Dedifferentiated amniotic fluid mesenchymal stem cell (primary cell): ENCODE measurements around the gene PIGL.
"Not testable (repeated sequence)": the region's sequence is repeated elsewhere in the genome, so short reads cannot be mapped to it uniquely, and the experiment has no call there.

Experiments
- DNase-seq: peaks from one replicate; pipeline ENCODE4 v3.0.0-alpha.2; 2016; ENCODE audit errors: extremely low spot score

Gene PIGL

DNA sequence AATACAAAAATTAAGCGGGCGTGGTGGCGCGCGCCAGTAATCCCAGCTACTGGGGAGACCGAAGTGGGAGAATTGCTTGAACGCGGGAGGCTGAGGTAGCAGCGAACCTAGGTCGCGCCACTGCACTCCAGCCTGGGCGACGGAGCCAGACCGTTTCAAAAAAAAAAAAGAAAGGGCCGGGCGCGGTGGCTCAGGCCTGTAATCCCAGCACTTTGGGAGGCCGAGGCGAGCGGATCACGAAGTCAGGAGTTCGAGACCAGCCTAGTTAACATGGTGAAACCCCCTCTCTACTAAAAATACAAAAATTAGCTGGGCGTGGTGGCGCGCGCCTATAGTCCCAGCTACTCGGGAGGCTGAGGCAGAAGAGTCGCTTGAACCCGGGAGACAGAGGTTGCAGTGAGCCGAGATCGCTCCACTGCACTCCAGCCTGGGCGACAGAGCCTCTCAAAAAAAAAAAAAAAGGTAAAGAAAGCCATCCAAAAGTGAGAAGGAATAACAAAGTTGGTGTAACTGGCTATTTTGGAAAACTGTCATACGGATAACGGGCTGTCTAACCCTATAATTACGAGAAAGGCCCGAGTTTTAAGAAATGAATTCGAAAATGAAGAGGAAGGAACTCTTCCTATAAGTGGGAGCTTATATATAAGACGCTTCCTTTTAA, 539 bp upstream of the PIGL start:
- DNase-seq: not testable (repeated sequence)

DNA sequence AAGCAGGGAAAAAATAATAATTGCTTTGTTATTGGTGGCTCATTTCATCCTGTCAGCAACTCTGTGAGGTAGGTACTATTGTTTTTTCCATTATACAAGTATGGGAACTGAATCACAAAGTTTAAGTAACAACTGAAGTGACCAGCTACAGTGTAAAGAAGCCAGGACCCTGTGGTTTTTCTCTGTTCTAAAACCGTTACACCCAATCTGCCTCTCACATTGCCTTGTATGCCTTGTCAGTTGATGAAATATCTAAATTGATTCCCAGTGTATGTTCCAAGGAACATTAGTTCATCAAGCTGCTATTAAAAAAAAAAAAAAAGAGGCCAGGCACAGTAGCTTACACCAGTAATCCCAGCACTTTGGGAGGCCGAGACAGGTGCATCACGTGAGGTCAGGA, 5.4 kb downstream of the PIGL start:
- DNase-seq: no peak

DNA sequence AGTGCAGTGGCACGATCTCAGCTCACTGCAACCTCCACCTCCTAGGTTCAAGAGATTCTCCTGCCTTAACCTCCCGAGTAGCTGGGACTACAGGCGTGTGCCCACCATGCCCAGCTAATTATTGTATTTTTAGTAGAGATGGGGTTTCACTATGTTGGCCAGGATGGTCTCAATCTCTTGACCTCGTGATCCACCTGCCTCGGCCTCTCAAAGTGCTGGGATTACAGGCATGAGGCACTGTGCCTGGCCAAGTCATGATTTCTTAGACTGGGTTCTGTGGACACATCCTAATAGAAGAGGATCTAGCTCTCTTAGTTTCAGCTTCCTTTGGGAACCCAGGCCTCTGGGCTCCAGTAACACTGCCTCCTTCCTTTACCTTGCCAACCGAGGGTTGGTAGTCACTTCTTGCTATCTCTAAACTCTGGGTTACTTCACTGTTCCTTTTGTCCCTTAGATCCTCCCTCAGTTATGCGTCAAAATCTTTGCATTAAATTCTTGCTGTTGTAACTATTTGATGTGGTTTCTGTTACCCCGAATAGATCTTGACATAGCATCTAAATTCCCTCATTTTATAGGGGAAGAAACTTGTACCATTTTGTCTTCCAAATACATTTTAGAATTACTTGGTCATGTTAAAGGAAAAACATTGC, 13.0 kb downstream of the PIGL start:
- DNase-seq: not testable (repeated sequence)

DNA sequence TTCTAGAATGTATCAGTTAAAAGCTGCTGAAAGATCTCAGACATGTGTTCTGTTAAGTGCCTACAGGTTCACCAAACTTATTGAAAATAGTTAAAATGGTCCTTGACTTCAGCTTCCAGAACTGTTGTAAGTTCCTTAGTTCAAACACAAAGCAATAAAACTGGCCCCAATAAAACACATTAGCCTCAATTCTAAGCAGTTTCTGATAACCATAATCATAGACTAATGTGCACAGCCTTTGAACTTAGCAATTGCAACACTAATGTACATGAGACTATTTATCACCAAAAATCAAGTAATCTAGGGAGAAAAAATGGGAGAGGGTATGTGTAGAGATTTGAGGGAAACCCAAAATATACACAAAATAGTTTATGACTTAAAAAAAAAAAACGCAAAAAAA, 15.4 kb downstream of the PIGL start:
- no peak for DNase-seq

DNA sequence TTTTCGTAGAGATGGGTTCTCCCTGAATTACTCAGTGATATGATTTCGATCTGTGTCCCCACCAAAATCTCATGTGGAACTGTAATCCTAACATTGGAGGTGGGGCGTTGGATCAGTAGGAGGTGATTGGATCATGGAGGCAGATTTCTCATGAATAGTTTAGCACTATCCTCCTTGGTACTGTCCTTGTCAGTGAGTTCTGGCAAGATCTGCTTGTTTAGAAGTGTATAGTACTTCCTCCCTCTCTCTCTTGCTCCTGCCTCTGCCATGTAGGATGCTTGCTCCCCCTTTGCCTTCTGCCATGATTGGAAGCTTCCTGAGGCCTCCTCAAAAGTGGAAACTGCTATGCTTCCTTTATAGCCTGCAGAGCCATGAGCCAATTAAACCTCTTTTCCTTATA, 22.9 kb downstream of the PIGL start:
- no peak for DNase-seq

DNA sequence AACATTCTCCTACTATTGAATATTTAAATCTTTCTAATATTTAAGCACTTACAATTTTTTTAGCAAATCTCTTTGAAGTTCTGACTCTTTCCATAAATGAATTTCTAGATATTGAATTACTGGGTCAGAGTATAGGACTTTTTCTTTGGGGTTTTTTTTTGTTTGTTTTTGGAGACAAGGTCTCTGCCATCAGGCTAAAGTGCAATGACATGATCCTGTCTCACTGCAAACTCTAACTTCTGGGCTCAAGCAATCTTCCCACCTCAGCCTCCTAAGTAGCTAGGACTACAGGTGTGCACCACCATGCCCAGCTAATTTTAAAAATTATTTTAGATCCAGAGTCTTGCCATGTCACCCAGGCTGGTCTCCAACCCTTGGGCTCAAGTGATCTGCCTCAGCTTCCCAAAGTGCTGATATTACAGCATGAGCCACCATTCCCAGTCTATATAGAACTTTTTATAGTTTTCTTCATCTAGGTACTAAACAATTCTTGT, 24.9 kb downstream of the PIGL start:
- DNase-seq: no peak

DNA sequence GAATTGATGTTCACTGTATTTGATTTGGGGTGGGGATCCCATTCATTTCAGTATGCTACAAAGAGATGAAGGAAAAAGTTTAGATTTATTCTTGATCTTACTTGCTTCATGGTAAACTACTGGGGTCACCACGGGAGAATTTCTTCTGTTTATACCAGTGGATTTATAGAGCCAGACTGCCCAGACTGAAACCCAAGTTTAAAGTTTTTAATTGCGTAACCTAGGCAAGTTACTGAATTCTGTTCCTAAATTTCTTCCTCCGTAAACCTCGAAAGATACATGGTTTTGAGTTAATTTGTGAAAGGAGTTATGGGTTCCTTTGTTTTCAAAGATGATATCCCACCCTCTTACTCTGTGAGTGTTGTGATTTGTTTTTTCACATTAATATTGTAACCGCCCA, 26.4 kb downstream of the PIGL start:
- DNase-seq: no peak

DNA sequence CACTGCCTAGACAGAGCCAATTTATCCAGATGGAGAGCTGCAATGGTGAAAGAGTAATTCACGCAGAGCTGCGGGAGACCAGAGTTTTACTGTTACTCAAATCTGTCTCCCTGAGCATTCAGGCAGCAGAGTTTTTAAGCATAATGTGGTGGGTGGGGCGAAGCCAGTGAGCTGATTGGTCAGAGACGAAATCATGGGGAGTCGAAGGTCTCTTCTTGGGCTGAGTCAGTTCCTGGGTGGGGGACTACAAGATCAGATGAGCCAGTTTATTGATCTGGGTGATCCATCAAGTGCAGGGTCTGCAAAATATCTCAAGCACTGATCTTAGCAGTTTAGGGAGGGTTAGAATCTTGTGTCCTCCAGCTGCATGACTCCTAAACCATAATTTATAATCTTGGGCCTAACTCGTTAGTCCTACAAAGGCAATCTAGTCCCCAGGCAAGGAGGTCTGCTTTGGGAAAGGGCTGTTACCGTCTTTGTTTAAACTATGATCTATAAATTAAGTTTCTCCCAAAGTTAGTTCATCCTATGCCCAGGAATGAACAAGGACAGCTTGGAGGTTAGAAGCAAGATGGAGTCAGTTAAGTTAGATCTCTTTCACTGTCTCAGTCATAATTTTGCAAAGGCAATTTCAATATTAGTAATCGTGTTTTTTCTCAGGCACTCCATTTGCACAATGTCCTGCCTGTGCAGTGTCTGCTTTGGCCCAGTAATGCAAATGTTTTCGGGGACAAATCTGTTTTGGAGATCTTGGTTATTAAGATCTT, 27.0 kb downstream of the PIGL start:
- no peak for DNase-seq

DNA sequence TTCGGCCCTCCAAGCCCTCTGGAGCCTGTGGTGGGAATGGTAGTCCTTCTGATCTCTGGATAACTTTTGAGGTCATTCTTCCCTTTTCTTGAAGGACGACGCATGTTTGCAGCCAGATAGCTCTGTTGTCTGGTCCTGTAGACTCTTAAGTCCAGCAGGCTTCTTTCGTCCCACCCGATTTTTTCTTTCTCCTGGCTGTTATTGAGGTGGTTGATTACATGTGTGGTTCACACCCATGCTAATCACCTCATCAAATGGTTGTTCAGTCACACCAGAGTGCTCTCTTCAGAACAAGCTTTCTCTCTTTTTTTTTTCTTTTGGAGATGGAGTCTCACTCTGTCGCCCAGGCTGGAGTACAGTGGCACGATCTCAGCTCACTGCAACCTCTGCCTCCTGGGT, 30.6 kb downstream of the PIGL start:
- DNase-seq: no peak

DNA sequence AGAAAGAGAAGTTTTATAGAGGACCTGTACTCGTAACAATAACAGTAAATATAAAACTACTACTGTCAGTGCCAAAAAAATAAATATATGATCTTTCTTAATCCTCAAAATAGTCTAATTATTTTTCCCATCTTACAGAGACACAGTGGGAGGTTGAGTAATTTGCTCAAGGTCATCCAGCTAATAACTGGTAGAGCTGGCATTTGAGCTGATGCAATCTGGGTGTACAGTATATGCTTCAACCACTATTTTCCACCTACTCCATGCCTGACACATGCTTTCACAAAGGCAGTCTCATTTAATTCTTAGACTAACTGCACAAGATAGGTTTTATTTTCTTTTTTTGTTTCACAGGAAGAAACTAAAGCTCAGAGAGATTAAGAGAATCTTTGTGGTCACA, 33.6 kb downstream of the PIGL start:
- peak; percentile 52 for DNase-seq

DNA sequence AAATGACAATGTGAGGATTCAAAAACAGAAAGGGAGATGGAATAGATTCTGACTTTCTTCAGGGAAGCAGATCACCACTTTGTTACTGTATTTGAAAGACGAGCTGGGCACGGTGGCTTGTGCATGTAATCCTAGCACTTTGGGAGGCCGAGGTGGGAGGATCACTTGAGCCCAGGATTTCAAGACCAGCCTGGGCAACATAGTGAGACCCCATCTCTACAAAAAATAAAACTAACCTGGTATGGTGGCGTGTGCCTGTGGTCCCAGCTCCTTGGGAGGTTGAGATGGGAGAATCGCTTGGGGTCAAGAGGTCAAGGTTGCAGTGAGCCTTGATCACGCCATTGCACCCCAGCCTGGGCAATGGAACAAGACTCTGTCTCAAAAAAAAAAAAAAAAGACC, 34.0 kb downstream of the PIGL start:
- DNase-seq: no peak

DNA sequence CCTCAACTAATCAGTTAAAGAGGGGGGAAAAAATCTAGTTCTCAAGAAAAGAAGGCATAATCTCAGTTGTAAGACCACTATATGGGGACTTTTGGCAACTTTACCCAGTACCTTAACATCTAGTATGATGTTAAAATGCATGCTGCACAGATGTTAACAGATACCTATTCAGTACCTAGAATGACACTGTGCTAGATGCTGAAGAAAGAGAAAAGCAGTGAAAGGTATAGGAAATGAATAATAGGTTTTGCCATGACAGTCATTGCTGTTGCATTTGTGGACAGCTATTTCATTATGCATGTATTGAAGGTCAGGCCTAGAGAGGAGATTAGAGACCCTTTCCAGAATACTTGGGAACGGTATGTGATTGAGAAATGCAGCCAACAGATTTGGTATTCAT, 34.5 kb downstream of the PIGL start:
- DNase-seq: no peak

DNA sequence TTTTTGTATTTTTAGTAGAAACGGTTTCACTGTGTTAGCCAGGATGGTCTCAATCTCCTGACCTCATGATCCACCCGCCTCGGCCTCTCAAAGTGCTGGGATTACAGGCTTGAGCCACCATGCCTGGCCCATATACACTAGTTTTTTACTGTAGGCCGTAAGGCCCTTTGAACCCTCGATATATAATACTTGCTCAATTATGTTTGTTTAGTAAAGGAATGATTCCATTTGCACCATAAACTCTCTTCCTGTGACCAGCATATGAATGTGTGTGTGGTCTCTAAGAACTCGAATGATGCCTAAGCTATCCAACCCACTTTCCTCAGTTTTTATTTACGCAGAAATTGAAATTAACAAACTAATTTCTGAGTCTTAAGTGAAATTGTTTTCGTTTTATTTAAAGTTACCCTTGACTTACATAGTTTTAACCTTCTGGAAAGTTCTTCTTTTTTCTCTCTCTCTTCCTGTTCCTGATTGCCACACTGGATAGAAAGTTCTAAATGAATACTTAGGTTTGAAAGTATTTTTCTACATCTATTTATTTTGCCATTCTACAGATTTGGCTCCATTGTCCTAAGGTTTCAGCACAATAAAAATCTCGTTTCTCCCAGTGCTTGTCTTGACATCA, 37.9 kb downstream of the PIGL start:
- DNase-seq: no peak

DNA sequence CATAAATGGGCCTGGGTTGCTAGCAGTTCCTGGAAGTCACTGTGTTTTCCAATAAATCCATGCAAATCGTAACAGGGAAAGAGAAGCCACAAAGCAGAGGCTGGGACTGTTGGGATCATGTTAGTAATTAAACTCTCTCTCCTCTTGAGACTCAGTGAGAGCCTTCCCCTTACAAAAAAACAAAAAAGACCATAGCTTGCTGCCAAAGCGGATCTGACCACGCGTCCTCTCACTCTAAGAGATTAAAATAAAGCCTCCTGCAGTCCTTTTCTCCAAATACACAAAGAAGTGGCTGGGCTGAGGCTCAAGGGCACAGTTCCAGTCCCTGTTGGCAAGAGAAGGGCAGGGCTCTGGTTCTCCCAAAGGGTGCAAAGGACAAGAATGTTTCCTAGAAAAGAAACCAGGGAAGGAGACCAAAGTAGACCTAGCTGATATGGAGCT, 38.5 kb downstream of the PIGL start:
- DNase-seq: peak; percentile 38

DNA sequence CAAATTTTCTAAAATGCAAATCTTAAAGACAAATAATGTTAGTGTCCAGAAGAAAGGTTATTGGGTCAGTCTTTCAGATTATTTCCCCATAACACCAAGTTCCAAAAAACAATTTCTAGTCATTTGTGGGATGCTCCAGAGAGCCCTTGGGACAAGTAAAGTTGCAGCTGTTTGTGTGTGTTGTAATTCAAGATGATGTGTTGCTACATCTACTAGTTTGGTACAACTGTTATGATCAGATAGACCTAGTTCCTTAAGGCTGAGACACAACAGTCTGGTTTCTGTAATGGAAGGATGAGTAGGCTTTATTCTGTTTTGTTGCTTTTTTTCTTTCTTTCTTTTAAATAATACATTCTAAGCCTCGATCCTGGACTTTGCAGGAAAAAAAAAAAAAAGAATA, 41.9 kb downstream of the PIGL start:
- DNase-seq: no peak

DNA sequence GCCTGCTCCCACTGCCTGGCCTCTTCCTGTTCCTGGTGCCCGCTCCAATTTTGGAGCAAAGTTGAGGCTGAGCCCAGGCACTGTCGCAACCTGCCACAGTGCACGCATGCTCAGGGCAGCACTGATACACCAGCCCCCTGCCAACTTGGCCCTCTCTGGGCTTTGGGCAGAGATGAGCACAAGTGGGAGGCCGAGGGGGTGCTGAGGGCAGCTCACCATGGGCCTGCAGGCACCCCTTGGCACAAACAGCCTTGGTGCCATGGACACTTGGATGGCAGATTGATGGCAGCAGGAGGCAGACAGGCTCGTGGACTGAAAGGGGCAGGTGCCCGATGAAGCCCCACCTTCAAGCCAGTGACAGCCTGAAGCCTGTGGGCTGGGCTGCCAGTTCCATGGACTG, 42.9 kb downstream of the PIGL start:
- no peak for DNase-seq

DNA sequence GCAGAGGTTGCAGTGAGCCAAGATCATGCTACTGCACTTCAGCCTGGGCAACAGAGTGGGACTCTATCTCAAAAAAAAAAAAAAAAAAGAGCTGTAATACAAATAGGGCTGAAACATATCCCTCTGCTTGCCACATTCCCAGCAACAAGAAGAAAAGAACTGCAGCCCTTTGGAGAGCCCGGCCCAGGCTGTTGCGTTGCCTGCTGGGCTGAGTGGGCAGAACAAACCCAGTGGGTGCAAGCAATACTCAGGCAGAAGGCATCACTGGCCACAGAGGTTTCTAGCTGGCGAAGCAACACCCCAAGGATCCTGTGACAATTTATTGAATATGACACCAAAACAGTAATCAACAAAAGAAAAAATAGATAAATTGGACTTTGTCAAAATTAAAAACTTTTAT, 44.0 kb downstream of the PIGL start:
- DNase-seq: no peak

DNA sequence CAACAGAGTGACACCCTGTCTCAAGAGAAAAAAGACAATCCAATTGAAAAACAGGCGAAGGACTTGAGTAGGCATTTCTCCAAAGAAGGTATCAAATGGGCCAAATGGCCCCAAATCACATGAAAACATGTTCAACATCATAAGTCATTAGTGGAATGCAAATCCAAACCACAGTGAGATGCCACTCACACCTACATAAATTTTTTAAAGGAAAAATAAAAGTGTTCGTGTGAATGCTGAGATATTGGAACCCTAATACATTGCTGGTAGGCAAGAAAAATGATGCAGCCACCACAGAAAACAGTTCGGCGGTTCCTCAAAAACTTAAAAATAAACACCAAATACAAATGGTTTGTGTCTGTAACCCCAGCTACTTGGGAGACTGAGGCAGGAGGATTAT, 45.2 kb downstream of the PIGL start:
- no peak for DNase-seq

DNA sequence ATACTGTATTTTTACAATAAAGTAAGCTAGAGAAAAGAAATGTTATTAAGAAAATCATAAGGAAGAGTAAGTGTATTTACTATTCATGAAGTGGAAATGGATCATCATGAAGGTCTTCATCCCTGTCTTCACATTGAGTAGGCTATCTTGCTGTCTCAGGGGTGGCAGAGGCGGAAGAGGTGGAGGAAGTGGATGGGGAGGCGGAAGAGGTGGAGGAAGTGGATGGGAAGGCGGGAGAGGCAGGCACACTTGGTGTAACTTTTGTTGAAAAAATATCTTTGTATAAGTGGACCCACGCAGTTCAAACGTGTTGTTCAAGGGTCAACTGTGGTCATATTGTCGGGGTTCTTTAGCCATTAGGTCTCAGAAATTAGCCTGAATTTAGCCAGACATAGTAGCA, 50.2 kb downstream of the PIGL start:
- DNase-seq: no peak

DNA sequence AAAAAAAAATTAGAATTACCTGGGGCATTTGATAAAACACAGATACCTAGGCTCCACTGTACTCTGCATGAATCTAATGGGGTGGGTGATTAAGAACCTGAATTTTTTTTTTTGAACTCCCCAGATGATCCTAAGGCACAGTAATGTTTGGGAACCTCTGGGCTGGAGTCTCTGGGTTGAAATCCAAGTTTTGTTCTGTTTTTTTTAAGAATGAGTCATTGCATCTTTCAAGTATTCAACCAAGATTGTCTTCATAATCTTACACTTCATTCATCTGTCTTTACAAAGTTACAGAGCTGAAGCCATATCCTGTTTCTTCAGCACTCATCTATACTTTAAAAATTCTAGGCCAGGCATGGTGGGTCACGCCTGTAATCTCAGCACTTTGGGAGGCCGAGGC, 52.6 kb downstream of the PIGL start:
- DNase-seq: peak; percentile 52

DNA sequence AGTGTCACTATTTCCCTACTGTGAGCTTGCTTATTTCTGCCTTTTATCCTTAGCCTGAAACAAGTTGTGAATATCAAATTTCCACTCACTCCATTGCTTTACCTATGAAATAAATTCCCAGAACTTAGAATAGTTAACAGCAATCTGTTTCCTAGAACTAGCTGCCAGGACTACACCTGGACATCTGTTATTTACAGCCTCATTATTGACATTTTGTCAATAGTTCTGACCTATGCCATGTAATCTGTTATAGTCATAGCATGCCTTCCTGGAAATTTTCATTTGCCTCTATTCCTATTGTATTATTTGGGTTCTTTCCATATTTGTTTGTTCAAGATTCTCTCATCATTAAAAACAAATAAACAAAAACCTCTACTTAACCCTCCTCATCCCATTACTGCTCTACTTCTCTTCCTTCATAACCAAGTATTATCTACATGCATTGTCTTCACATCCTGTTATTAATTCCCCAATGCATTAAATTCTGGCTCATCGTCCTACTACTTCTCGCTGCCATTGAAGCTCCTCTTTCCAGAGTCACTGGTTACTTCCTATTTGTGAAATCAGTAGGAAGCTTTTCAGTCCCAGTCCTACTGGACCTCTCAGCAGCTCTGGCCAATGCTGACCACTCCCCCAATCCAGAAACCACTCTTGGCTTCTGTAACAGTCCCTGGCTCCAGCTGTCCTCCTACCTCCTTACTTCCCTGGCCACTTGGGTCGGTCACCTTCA, 55.3 kb downstream of the PIGL start:
- no peak for DNase-seq

DNA sequence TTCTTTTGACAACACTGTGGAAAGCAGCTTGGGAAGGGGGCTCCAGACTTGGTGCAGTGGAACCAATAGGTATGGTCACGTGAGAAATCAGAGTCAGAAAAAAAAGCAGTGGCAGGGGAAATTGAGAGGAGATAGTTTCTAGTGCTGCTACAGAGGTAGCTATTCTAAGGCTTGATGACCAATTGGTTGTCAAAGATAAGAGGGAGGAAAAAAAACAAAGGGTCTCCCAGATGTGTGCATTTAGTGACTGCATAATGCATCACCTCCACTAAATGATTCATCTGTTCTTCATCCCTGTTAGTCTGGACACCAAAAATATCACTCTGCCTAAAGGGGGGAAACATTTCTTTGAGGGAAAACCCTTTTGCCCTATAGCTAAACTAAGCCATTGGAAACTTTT, 56.5 kb downstream of the PIGL start:
- no peak for DNase-seq
